Measurements from ENCODE around the gene SURF2.

DNA sequence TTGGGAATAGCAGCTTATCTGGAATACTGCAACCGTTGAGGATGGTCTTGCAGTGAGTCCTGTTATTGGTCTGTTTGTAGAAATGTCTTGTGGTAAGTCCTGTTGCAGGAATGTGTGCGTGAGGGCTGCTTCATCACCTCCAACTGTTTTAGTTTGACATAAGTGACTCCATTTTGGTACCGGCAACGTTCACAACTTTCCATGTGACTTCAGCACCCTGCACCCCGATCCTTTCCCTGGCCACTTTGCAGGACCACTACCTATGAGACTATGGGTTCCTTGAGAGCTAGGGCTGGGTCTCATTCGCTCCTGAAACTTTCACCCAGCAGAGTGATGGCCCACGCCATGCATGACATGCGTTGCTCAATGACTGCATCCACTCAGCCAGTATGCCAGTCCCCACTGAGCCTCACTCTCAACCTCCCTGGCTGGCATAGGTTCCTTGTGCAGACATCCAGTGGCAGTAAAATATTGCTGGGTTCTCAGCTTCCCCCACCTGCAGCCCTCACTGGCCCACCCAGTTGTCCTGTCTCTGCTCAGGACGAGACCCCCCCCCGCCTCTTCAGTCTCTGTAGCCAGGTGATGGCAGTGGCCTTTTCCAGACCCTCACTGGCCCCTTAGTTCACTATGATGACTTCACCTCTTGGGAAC lies 28.4 kb upstream of the SURF2 start:
- no peak for TF ChIP-seq EP300 (IDR thresholded peaks at IDR 0.05; ENCODE audit: low read depth)
- no peak for TF ChIP-seq POLR2AphosphoS5 (IDR thresholded peaks at IDR 0.05)
